GM12873 (cell line): ENCODE data around the gene SLC24A4.

Source experiments
- CTCF ChIP-seq: IDR thresholded peaks from 2 replicates; pipeline ENCODE4 v1.5.1; 2012; ENCODE audit warnings: low read depth, mild to moderate bottlenecking, moderate library complexity, low read length, control low read depth; ENCODE audit not compliant: insufficient read depth; ENCODE audit errors: missing control alignments

Gene SLC24A4

GRCh38 chr14:92384461-92385133 is 61.6 kb downstream of the SLC24A4 start:
- TF ChIP-seq CTCF, result no peak

DNA sequence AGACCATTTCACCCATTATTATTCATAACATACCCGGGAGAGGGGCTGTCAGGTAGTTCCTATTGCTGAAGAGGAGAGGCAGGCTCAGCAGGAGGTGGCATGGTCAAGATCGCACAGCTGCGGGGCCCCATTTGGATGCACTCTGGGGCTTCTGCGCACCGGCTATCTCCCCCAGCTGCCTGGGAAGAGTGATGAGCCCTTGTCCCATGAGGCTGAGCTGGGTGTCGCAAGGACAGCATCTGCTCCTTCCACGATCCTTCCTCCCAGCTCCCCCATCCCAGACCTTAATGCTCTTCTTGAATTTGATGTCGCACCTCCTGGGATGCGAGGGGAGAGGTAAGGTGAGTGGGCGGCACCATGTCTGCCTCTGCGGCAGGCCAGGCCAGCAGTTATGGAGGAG is 62.6 kb downstream of the SLC24A4 start:
- no peak for TF ChIP-seq CTCF

DNA sequence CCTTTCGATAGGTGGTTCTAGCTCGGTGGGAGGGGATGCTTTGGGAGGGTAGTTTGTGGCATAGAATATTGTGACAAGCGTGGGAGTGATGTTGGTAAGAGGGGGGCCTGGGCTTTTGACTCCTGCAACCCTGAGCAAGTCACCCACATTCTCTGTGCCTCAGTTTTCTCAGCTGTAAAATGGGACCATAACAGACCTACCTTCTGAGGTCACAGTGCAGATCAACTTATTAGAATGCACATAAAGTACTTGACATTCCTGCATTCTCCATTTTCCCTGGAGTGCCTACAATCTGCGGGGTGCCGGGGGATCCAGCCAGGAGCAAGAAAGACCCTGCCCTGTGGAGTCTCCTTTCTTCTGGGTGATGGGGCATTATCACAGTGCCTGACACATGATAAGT is 63.2 kb downstream of the SLC24A4 start:
- TF ChIP-seq CTCF, result no peak

GRCh38 chr14:92386637-92387036 is 63.7 kb downstream of the SLC24A4 start:
- no peak for TF ChIP-seq CTCF

- no peak for TF ChIP-seq CTCF
Observed at GRCh38 chr14:92387578-92387977, 64.6 kb downstream of the SLC24A4 start.

GRCh38 chr14:92389598-92390158 is 66.7 kb downstream of the SLC24A4 start:
- no peak for TF ChIP-seq CTCF

DNA sequence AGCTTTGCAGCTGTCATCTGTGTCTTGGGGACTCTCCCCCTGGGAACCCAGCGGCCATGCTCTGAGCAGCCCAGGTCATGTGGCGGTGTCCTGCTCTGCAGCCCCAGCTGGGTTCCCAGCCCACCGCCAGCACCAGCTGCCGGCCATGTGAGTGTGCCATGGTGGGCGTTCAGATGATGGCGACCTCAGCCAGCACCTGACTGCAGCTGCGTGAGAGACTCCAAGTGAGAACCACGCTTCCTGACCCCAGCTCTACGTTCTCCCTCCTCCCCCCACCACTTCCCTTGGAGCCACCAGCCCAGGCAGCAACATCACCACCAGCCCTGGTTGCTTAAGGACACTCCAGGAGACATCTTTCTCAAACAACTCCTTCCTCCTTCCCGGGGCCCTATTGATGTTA is 68.8 kb downstream of the SLC24A4 start:
- TF ChIP-seq CTCF, result no peak
